GM12878 (cell line): Measurements from ENCODE around the gene ZSCAN10. TPM values are rescaled to one million over a fixed set of nuclear protein-coding genes. Genes with fewer than 3 reads are reported as not detected.
A peak's percentile ranks its signal among the peaks of the same experiment; 100 is the strongest.

Source experiments
- BCL11A ChIP-seq: IDR thresholded peaks from 2 replicates; pipeline ENCODE4 v1.6.1; 2011; ENCODE audit warnings: low read depth, low read length
- CEBPB ChIP-seq, 2 experiments: fragments of 150-350 bp in 1 of 2; IDR thresholded peaks; 2 replicates each; pipeline ENCODE4 v1.6.1; 2012 to 2014; ENCODE audit warnings: low read depth in 2 of 2, low read length in 2 of 2, borderline replicate concordance in 1 of 2, inconsistent platforms in 1 of 2
- CREM ChIP-seq: IDR thresholded peaks from 2 replicates; pipeline ENCODE4 v1.6.1; 2014; ENCODE audit warnings: antibody characterized with exemption, low read depth
- EP300 ChIP-seq, 2 experiments: fragments of 150-350 bp in 1 of 2; IDR thresholded peaks; 2 replicates each; pipeline ENCODE4 v1.6.1; 2011 to 2012; ENCODE audit warnings: low read depth in 2 of 2, low read length in 2 of 2, borderline replicate concordance in 1 of 2, improper control_type of control experiment in 1 of 2, inconsistent platforms in 1 of 2; ENCODE audit not compliant: control insufficient read depth in 1 of 2
- HCFC1 ChIP-seq: fragments of 150-350 bp; IDR thresholded peaks from 2 replicates; pipeline ENCODE4 v1.6.1; 2014; ENCODE audit warnings: low read length
- KAT2A ChIP-seq: conservative IDR thresholded peaks from 2 replicates; pipeline ENCODE4 v1.6.1; 2011; ENCODE audit warnings: low read depth, low read length; ENCODE audit not compliant: control insufficient read depth
- MEF2B ChIP-seq: fragments of 450-650 bp; IDR thresholded peaks from 2 replicates; pipeline ENCODE4 v1.6.1; 2018; ENCODE audit warnings: mild to moderate bottlenecking, moderate library complexity; ENCODE audit not compliant: partially characterized antibody, poor library complexity, severe bottlenecking
- MYC ChIP-seq: IDR thresholded peaks from 2 replicates; pipeline ENCODE4 v1.6.1; 2011; ENCODE audit warnings: mild to moderate bottlenecking, low read length, moderate library complexity, inconsistent platforms; ENCODE audit not compliant: insufficient read depth, insufficient replicate concordance, insufficient read length, severe bottlenecking
- SPI1 ChIP-seq: IDR thresholded peaks from 2 replicates; pipeline ENCODE4 v1.6.1; 2011; ENCODE audit warnings: low read depth, mild to moderate bottlenecking, low read length, moderate library complexity, borderline replicate concordance; ENCODE audit not compliant: insufficient read depth
- SREBF1 ChIP-seq: IDR thresholded peaks from 2 replicates; pipeline ENCODE4 v1.6.1; 2012; ENCODE audit warnings: mild to moderate bottlenecking, low read length
- STAT3 ChIP-seq: IDR thresholded peaks from 2 replicates; pipeline ENCODE4 v1.6.1; 2011; ENCODE audit warnings: low read depth, low read length, improper control_type of control experiment
- ZNF207 ChIP-seq: fragments of 450-650 bp; IDR thresholded peaks from 2 replicates; pipeline ENCODE4 v1.6.1; 2014; ENCODE audit warnings: antibody characterized with exemption, mild to moderate bottlenecking, borderline replicate concordance
- ZNF24 ChIP-seq: fragments of 450-650 bp; IDR thresholded peaks from 2 replicates; pipeline ENCODE4 v1.6.1; 2017; ENCODE audit warnings: antibody characterized with exemption, mild to moderate bottlenecking
- polyA plus RNA-seq, 11 experiments: library from polyadenylated mRNA; depleted of rRNA in 4 of 11; unstranded in 6 of 11; stranded (reverse) in 5 of 11; fragments of >200 nt; fragmentation: Nextera tagmentation in 4 of 11; fragmentation: Illumina TruSeq in 1 of 11; extraction: Ambion mirVana in 4 of 11; extraction: Trizol in 1 of 11; gene quantifications; 1 replicate in 1 of 11; 2 replicates in 10 of 11; pipeline versions ENCODE4 v1.2.1 to v1.2.3, GENCODE V29; 2011 to 2016; ENCODE audit warnings: inconsistent platforms in 2 of 11, missing spikeins in 2 of 11, low read depth in 1 of 11
- total RNA-seq, 4 experiments: library from RNA; depleted of rRNA in 3 of 4; stranded (reverse); fragments of >200 nt in 3 of 4; fragmentation: Illumina TruSeq in 1 of 4; extraction: Trizol in 1 of 4; gene quantifications; 2 replicates each; pipeline versions ENCODE4 v1.2.1 to v1.2.3, GENCODE V29; 2013 to 2021
- TF ChIP-seq, protein P1 (sequence below): IDR thresholded peaks from 2 replicates; pipeline ENCODE4 v1.6.1; 2011; ENCODE audit warnings: low read depth, low read length, improper control_type of control experiment, borderline replicate concordance
- TF ChIP-seq, protein P2 (sequence below): fragments of 450-650 bp; IDR thresholded peaks from 2 replicates; pipeline ENCODE4 v1.6.1; 2016; ENCODE audit warnings: mild to moderate bottlenecking, moderate library complexity, borderline replicate concordance
- TF ChIP-seq, protein P3 (sequence below): fragments of 450-650 bp; IDR thresholded peaks from 2 replicates; pipeline ENCODE4 v1.6.1; 2017; ENCODE audit warnings: low read depth, mild to moderate bottlenecking, moderate library complexity
- TF ChIP-seq, protein P4 (sequence below): fragments of 450-650 bp; IDR thresholded peaks from 2 replicates; pipeline ENCODE4 v1.6.1; 2017; ENCODE audit warnings: mild to moderate bottlenecking, moderate library complexity

ZSCAN10 gene
- total and polyA plus RNA-seq, 10 of the 15 experiments (the other 5 are each of a cell fraction or from before 2014, with no cell fraction given), result 0.06 to 0.33 TPM; not detected in 8

DNA sequence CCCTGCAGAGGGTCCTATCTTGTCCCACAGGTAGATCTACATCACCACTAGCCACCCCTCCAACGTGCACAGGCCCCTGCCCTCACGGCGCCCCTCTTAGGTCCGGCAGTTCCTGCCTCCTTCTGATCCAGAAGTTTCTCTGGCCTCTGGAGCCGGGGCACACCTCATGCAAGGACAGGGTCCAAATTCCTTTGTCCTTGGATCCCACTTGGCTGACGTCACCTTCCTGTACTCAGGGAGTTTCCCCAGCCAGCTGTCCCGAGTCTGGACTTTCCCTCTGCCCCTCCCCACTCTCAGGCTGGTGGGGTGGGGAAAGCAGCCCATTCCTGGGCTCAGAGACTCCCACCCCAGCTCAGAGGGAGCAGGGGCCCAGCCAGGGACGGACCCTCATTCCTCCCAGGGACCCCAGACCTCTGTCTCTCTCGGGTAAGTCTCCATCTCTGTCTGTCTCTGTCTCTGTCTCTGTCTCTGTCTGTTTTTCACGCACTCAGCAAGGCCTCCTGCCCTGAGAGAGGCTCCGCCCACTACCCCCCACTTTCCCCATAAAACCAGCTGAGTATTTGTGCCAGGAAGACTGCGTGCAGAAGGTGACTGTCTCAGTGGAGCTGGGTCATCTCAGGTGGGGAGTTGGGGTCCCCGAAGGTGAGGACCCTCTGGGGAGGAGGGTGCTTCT, 33.9 kb downstream of the ZSCAN10 start, which contains the start of gene IL32 (continued):
- TF ChIP-seq EP300 (IDR thresholded peaks at IDR 0.05; ENCODE audit: borderline replicate concordance in 1 of 2, control insufficient read depth in 1 of 2, low read depth in 2 of 2, low read length in 2 of 2) (no peak), CREM (peak; percentile 55; the same call in 1 of the 2 replicates), SREBF1 (no peak), BCL11A (no peak), STAT3 (no peak), MYC (no peak), ZNF24 (no peak), CEBPB (IDR thresholded peaks at IDR 0.05; ENCODE audit: borderline replicate concordance in 1 of 2, low read depth in 2 of 2, low read length in 2 of 2) (no peak), MEF2B (peak; percentile 18), ZNF207 (no peak), HCFC1 (no peak), KAT2A (no peak), SPI1 (no peak)
- TF ChIP-seq, protein P1, sequence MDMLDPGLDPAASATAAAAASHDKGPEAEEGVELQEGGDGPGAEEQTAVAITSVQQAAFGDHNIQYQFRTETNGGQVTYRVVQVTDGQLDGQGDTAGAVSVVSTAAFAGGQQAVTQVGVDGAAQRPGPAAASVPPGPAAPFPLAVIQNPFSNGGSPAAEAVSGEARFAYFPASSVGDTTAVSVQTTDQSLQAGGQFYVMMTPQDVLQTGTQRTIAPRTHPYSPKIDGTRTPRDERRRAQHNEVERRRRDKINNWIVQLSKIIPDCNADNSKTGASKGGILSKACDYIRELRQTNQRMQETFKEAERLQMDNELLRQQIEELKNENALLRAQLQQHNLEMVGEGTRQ, result no peak
- TF ChIP-seq, protein P2, sequence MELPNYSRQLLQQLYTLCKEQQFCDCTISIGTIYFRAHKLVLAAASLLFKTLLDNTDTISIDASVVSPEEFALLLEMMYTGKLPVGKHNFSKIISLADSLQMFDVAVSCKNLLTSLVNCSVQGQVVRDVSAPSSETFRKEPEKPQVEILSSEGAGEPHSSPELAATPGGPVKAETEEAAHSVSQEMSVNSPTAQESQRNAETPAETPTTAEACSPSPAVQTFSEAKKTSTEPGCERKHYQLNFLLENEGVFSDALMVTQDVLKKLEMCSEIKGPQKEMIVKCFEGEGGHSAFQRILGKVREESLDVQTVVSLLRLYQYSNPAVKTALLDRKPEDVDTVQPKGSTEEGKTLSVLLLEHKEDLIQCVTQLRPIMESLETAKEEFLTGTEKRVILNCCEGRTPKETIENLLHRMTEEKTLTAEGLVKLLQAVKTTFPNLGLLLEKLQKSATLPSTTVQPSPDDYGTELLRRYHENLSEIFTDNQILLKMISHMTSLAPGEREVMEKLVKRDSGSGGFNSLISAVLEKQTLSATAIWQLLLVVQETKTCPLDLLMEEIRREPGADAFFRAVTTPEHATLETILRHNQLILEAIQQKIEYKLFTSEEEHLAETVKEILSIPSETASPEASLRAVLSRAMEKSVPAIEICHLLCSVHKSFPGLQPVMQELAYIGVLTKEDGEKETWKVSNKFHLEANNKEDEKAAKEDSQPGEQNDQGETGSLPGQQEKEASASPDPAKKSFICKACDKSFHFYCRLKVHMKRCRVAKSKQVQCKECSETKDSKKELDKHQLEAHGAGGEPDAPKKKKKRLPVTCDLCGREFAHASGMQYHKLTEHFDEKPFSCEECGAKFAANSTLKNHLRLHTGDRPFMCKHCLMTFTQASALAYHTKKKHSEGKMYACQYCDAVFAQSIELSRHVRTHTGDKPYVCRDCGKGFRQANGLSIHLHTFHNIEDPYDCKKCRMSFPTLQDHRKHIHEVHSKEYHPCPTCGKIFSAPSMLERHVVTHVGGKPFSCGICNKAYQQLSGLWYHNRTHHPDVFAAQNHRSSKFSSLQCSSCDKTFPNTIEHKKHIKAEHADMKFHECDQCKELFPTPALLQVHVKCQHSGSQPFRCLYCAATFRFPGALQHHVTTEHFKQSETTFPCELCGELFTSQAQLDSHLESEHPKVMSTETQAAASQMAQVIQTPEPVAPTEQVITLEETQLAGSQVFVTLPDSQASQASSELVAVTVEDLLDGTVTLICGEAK, result no peak; the same call in 1 of the 2 replicates
- TF ChIP-seq, protein P3, sequence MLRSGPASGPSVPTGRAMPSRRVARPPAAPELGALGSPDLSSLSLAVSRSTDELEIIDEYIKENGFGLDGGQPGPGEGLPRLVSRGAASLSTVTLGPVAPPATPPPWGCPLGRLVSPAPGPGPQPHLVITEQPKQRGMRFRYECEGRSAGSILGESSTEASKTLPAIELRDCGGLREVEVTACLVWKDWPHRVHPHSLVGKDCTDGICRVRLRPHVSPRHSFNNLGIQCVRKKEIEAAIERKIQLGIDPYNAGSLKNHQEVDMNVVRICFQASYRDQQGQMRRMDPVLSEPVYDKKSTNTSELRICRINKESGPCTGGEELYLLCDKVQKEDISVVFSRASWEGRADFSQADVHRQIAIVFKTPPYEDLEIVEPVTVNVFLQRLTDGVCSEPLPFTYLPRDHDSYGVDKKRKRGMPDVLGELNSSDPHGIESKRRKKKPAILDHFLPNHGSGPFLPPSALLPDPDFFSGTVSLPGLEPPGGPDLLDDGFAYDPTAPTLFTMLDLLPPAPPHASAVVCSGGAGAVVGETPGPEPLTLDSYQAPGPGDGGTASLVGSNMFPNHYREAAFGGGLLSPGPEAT, result peak; percentile 92
- TF ChIP-seq, protein P4, sequence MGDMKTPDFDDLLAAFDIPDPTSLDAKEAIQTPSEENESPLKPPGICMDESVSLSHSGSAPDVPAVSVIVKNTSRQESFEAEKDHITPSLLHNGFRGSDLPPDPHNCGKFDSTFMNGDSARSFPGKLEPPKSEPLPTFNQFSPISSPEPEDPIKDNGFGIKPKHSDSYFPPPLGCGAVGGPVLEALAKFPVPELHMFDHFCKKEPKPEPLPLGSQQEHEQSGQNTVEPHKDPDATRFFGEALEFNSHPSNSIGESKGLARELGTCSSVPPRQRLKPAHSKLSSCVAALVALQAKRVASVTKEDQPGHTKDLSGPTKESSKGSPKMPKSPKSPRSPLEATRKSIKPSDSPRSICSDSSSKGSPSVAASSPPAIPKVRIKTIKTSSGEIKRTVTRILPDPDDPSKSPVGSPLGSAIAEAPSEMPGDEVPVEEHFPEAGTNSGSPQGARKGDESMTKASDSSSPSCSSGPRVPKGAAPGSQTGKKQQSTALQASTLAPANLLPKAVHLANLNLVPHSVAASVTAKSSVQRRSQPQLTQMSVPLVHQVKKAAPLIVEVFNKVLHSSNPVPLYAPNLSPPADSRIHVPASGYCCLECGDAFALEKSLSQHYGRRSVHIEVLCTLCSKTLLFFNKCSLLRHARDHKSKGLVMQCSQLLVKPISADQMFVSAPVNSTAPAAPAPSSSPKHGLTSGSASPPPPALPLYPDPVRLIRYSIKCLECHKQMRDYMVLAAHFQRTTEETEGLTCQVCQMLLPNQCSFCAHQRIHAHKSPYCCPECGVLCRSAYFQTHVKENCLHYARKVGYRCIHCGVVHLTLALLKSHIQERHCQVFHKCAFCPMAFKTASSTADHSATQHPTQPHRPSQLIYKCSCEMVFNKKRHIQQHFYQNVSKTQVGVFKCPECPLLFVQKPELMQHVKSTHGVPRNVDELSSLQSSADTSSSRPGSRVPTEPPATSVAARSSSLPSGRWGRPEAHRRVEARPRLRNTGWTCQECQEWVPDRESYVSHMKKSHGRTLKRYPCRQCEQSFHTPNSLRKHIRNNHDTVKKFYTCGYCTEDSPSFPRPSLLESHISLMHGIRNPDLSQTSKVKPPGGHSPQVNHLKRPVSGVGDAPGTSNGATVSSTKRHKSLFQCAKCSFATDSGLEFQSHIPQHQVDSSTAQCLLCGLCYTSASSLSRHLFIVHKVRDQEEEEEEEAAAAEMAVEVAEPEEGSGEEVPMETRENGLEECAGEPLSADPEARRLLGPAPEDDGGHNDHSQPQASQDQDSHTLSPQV, result 0 out of 2 replicates have a peak, but pooled peaks have one; percentile 10
